ENCODE results near the gene DTNB.

- TF ChIP-seq CTCF (conservative IDR thresholded peaks at IDR 0.05): no peak
- no peak for TF ChIP-seq EZH2 (IDR thresholded peaks at IDR 0.05; ENCODE audit: low read depth)
These were observed 24.4 kb upstream of the DTNB start for GRCh38 chr2:25697559-25698341.

All from PC-9 (cell line).